Panc1 (cell line): Measurements from ENCODE around the gene OR2F2.

Source experiments
- CTCF ChIP-seq: fragments of 450-650 bp; IDR thresholded peaks from 2 replicates; pipeline ENCODE4 v1.5.1; 2017; ENCODE audit warnings: mild to moderate bottlenecking
- POLR2AphosphoS5 ChIP-seq: IDR thresholded peaks from 2 replicates; pipeline ENCODE4 v1.6.1; 2012; ENCODE audit warnings: mild to moderate bottlenecking, low read depth, low read length, moderate library complexity
- REST ChIP-seq, 2 experiments: IDR thresholded peaks; 2 replicates each; pipeline ENCODE4 v1.6.1; 2011 to 2012; ENCODE audit warnings: low read depth in 2 of 2, control low read depth in 1 of 2, low read length in 1 of 2, mild to moderate bottlenecking in 1 of 2, moderate library complexity in 1 of 2; ENCODE audit not compliant: insufficient read depth in 1 of 2
- TCF7L2 ChIP-seq: IDR thresholded peaks from 2 replicates; pipeline ENCODE4 v1.6.1; 2011; ENCODE audit warnings: mild to moderate bottlenecking, low read depth, low read length, inconsistent platforms

GRCh38 chr7:143978585-143978984 is 43.6 kb downstream of the OR2F2 start:
- TF ChIP-seq CTCF (no peak), POLR2AphosphoS5 (no peak), TCF7L2 (no peak), REST (IDR thresholded peaks at IDR 0.05; ENCODE audit: insufficient read depth in 1 of 2, low read depth in 2 of 2, low read length in 1 of 2) (no peak)
